Nephron (organoid): ENCODE measurements around the gene KERA.
"Not testable (repeated sequence)": the region's sequence is repeated elsewhere in the genome, so short reads cannot be mapped to it uniquely, and the experiment has no call there.

ENCODE experiments used
- H3K27ac Mint-ChIP-seq, 3 experiments: 2 replicates each; pipeline ENCODE4 v1.8.0; 2020; ENCODE audit warnings: mixed read lengths in 3 of 3, mild to moderate bottlenecking in 2 of 3, moderate library complexity in 1 of 3
- H3K27me3 Mint-ChIP-seq: 2 replicates; pipeline ENCODE4 v1.8.0; 2021; ENCODE audit warnings: low read depth, mild to moderate bottlenecking, moderate library complexity, mixed read lengths
- H3K36me3 Mint-ChIP-seq: 2 replicates; pipeline ENCODE4 v1.8.0; 2020; ENCODE audit warnings: low read depth, mixed read lengths
- H3K4me1 Mint-ChIP-seq: 2 replicates; pipeline ENCODE4 v1.8.0; 2020; ENCODE audit warnings: mixed read lengths
- H3K4me3 Mint-ChIP-seq, 3 experiments: 2 replicates each; pipeline ENCODE4 v1.8.0; 2020; ENCODE audit warnings: mild to moderate bottlenecking in 3 of 3, mixed read lengths in 3 of 3, moderate library complexity in 2 of 3
- H3K9me3 Mint-ChIP-seq: 2 replicates; pipeline ENCODE4 v1.8.0; 2020; ENCODE audit warnings: mixed read lengths
- CTCF ChIP-seq, 3 experiments: fragments of 200-600 bp; sonication (generic); IDR thresholded peaks; one replicate each; pipeline ENCODE4 v1.5.0; 2021; ENCODE audit warnings: antibody characterized with exemption in 3 of 3; ENCODE audit not compliant: unreplicated experiment in 3 of 3

Gene KERA

DNA sequence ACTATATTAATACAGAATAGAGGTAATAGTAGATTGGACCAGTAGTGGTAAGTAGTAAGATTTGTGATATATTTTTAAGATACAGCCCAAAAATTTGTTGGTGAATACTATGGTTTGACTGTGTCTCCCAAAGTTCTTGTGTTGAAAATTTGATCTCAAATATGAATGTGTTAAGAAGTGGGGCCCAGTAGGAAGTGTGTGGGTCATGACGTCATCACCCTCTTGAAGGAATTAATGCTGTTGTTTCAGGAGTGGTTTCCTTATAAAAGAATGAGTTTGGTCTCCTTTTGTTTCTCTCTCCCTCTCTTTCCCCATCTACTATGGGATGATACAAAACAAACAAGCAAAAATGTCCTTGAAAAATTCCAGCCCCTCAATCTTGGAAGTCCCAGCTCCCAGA lies 37.1 kb upstream of the KERA start:
- Mint-ChIP-seq H3K4me1 (peaks cover 13% of the 10 kb centered on the region), H3K27me3 (no peaks in the 10 kb centered on the region), H3K9me3 (peaks cover 15% of the 10 kb centered on the region), H3K27ac (no peak overlapping the region), H3K4me3 (no peak overlapping the region), H3K36me3 (no peaks in the 10 kb centered on the region)
- no peak for TF ChIP-seq CTCF (IDR thresholded peaks at IDR 0.05; ENCODE audit: unreplicated experiment in 3 of 3)

GRCh38 chr12:91094032-91094662 lies 36.3 kb upstream of the KERA start:
- Mint-ChIP-seq H3K27ac (peak overlapping the region in 1 of 3 experiments; percentile 7), H3K9me3 (peaks cover 23% of the 10 kb centered on the region), H3K4me1 (peaks cover 11% of the 10 kb centered on the region), H3K36me3 (peaks cover 3% of the 10 kb centered on the region), H3K27me3 (no peaks in the 10 kb centered on the region), H3K4me3 (no peak overlapping the region)
- no peak for TF ChIP-seq CTCF (IDR thresholded peaks at IDR 0.05; ENCODE audit: unreplicated experiment in 3 of 3)

DNA sequence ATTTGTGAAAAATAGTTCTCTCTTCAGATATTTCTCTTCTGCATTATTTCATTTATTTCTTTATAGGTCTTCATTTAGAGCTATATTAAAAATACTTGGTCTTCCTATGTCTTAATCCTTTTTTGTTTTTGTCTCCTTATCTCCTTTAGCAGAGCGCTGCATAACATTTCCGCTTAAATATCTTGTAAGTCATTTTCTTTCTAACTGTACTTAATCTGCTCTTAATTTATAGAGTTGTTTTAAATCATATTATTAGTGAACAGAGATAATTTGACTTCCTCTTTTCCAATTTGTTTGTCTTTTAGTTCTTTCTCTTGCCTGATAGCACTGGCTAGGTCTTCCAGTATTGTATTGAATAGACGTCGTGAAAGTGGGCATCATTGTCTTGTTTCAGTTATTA lies 35.5 kb upstream of the KERA start:
- no peak for TF ChIP-seq CTCF (IDR thresholded peaks at IDR 0.05; ENCODE audit: unreplicated experiment in 3 of 3)
- Mint-ChIP-seq H3K27ac (peak overlapping the region in 1 of 3 experiments; percentile 7), H3K9me3 (peaks cover 31% of the 10 kb centered on the region), H3K36me3 (peaks cover 8% of the 10 kb centered on the region), H3K4me1 (peaks cover 8% of the 10 kb centered on the region), H3K4me3 (no peak overlapping the region), H3K27me3 (no peaks in the 10 kb centered on the region)

GRCh38 chr12:91091916-91092715 lies 34.3 kb upstream of the KERA start:
- H3K9me3 Mint-ChIP-seq = peaks cover 42% of the 10 kb centered on the region
- peaks cover 8% of the 10 kb centered on the region for H3K36me3 Mint-ChIP-seq
- H3K4me3 Mint-ChIP-seq = no peak overlapping the region
- no peaks in the 10 kb centered on the region for H3K27me3 Mint-ChIP-seq
- peaks cover 6% of the 10 kb centered on the region for H3K4me1 Mint-ChIP-seq
- no peak for TF ChIP-seq CTCF (IDR thresholded peaks at IDR 0.05; ENCODE audit: unreplicated experiment in 3 of 3)
- no peak overlapping the region for H3K27ac Mint-ChIP-seq

DNA sequence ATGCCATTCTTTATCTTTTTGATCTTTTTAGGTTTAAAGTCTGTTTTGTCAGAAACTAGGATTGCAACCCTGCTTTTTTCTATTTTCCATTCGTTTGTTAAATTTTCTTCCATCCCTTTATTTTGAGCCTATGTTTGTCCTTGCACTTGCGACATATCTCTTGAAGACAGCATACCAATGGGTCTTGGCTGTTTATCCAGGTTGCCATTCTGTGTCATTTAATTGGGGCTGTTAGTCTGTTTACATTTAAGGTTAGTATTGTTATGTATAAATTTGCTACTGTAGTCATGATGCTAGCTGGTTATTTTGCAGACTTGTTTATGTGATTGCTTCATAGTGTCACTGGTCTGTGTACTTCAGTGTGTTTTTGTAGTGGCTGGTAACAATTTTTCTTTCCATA lies 32.1 kb upstream of the KERA start:
- H3K27me3 Mint-ChIP-seq, H3K36me3 Mint-ChIP-seq, H3K27ac Mint-ChIP-seq: not testable (repeated sequence)

GRCh38 chr12:91080041-91080440 lies 22.2 kb upstream of the KERA start:
- no peak overlapping the region for H3K4me3 Mint-ChIP-seq
- no peak overlapping the region for H3K27ac Mint-ChIP-seq
- no peaks in the 10 kb centered on the region for H3K36me3 Mint-ChIP-seq
- H3K4me1 Mint-ChIP-seq = peaks cover 18% of the 10 kb centered on the region
- peaks cover 2% of the 10 kb centered on the region for H3K9me3 Mint-ChIP-seq
- TF ChIP-seq CTCF (IDR thresholded peaks at IDR 0.05; ENCODE audit: unreplicated experiment in 3 of 3) = no peak
- H3K27me3 Mint-ChIP-seq = peaks cover 7% of the 10 kb centered on the region

More for the DNA sequence above, 32.1 kb upstream of the KERA start:
- peaks cover 39% of the 10 kb centered on the region for H3K9me3 Mint-ChIP-seq
- H3K4me3 Mint-ChIP-seq, H3K4me1 Mint-ChIP-seq: not testable (repeated sequence)
